Keratinocyte (primary cell): ENCODE data around the gene TEKT3. TPM values are rescaled to one million over a fixed set of nuclear protein-coding genes. Genes with fewer than 3 reads are reported as not detected.
A peak's percentile ranks its signal among the peaks of the same experiment; 100 is the strongest.

Experiments used
- DNase-seq: peaks from one replicate; pipeline ENCODE4 v3.0.0-alpha.2; 2011; ENCODE audit warnings: low read depth, missing footprints, low spot score
- FAIRE-seq: peaks from 2 replicates; lab custom pipeline; 2011; peaks lifted over from hg19 to GRCh38; lab: Jason Lieb, UNC
- H2AFZ ChIP-seq: 2 replicates; pipeline ENCODE4 v1.6.0; 2012; ENCODE audit warnings: low read length, control low read depth, inconsistent platforms; ENCODE audit not compliant: control insufficient read depth
- H3K27ac ChIP-seq: 2 replicates; pipeline ENCODE4 v1.5.1; 2011; ENCODE audit warnings: low read length; ENCODE audit not compliant: control insufficient read depth, insufficient read depth
- H3K27me3 ChIP-seq: 3 replicates; pipeline ENCODE4 v1.6.0; 2011; ENCODE audit warnings: low read length; ENCODE audit not compliant: control insufficient read depth, insufficient read depth; ENCODE audit errors: extremely low read depth
- H3K36me3 ChIP-seq, 2 experiments: 2 replicates in 1 of 2; 3 replicates in 1 of 2; pipeline ENCODE4 v1.5.1; 2011; ENCODE audit warnings: low read length in 2 of 2, mild to moderate bottlenecking in 1 of 2; ENCODE audit not compliant: control insufficient read depth in 2 of 2, insufficient read depth in 2 of 2; ENCODE audit errors: extremely low read depth in 1 of 2
- H3K4me1 ChIP-seq: 3 replicates; pipeline ENCODE4 v1.5.1; 2011; ENCODE audit warnings: low read length; ENCODE audit not compliant: control insufficient read depth, insufficient read depth; ENCODE audit errors: extremely low read depth
- H3K4me2 ChIP-seq: 3 replicates; pipeline ENCODE4 v1.6.0; 2011; ENCODE audit warnings: low read depth, low read length; ENCODE audit not compliant: control insufficient read depth, insufficient read depth; ENCODE audit errors: extremely low read depth
- H3K4me3 ChIP-seq, 3 experiments: fragments of 200-600 bp in 1 of 3; sonication (generic) in 1 of 3; 2 replicates in 2 of 3; 3 replicates in 1 of 3; pipeline ENCODE4 v1.5.1; 2011 to 2016; ENCODE audit warnings: low read length in 3 of 3, mild to moderate bottlenecking in 3 of 3, control low read depth in 2 of 3, inconsistent platforms in 1 of 3, low read depth in 1 of 3, mixed read lengths in 1 of 3, mixed run types in 1 of 3, moderate library complexity in 1 of 3; ENCODE audit not compliant: control insufficient read depth in 2 of 3, insufficient read depth in 2 of 3; ENCODE audit errors: extremely low read depth in 1 of 3
- H3K79me2 ChIP-seq: 2 replicates; pipeline ENCODE4 v1.6.0; 2012; ENCODE audit warnings: low read length; ENCODE audit not compliant: control insufficient read depth, insufficient read depth
- H3K9ac ChIP-seq: 3 replicates; pipeline ENCODE4 v1.6.0; 2011; ENCODE audit warnings: low read length; ENCODE audit not compliant: control insufficient read depth, insufficient read depth; ENCODE audit errors: extremely low read depth
- H3K9me1 ChIP-seq: 3 replicates; pipeline ENCODE4 v1.6.0; 2011; ENCODE audit warnings: low read length; ENCODE audit not compliant: control insufficient read depth, insufficient read depth; ENCODE audit errors: extremely low read depth
- H3K9me3 ChIP-seq: 2 replicates; pipeline ENCODE4 v1.5.1; 2012; ENCODE audit warnings: low read depth, low read length; ENCODE audit not compliant: control insufficient read depth
- H4K20me1 ChIP-seq: 3 replicates; pipeline ENCODE4 v1.6.0; 2011; ENCODE audit warnings: low read length; ENCODE audit not compliant: control insufficient read depth, insufficient read depth; ENCODE audit errors: extremely low read depth
- CTCF ChIP-seq, 3 experiments: IDR thresholded peaks in 1 of 3; conservative IDR thresholded peaks in 1 of 3; optimal IDR thresholded peaks in 1 of 3; 2 replicates in 2 of 3; 3 replicates in 1 of 3; pipeline versions ENCODE3 to v1.5.1; 2011; ENCODE audit warnings: low read length in 3 of 3, mild to moderate bottlenecking in 3 of 3, moderate library complexity in 2 of 3, control low read depth in 1 of 3, inconsistent platforms in 1 of 3; ENCODE audit not compliant: insufficient read depth in 2 of 3; ENCODE audit errors: extremely low read depth in 1 of 3
- EZH2 ChIP-seq: IDR thresholded peaks from one replicate; pipeline ENCODE4 v1.6.1; 2012; ENCODE audit warnings: inconsistent platforms, mild to moderate bottlenecking, low read length, moderate library complexity
- dilution Hi-C: fragments of 300-500 bp; cut with MboI; formaldehyde crosslinking; loops from one replicate; pipeline ENCODE4 v1.7.0; 2020; ENCODE audit warnings: low sequenced_read_pairs; ENCODE audit not compliant: extremely low pct_ligation_motif_present
- polyA plus RNA-seq, 5 experiments: library from polyadenylated mRNA; depleted of rRNA in 3 of 5; stranded (reverse) in 3 of 5; stranded (forward) in 1 of 5; unstranded in 1 of 5; fragments of >200 nt; gene quantifications; 1 replicate in 1 of 5; 2 replicates in 3 of 5; 3 replicates in 1 of 5; pipeline versions ENCODE4 v1.2.1 to v1.2.3, GENCODE V29; 2011 to 2012; ENCODE audit warnings: missing spikeins in 2 of 5, low read depth in 1 of 5, low replicate concordance in 1 of 5

TEKT3 gene
- polyA plus RNA-seq, 1 donor (not counting 4 experiments of a cell fraction or from before 2014, with no cell fraction given), result 0.16 TPM

GRCh38 chr17:15257258-15257788 lies 84.1 kb downstream of the TEKT3 start:
- Histone ChIP-seq H2AFZ (peak overlapping the region; percentile 37), H3K4me2 (peak overlapping the region; percentile 41), H4K20me1 (no peaks in the 10 kb centered on the region), H3K9me1 (no peaks in the 10 kb centered on the region), H3K4me3 (no peak overlapping the region), H3K27me3 (peaks cover 14% of the 10 kb centered on the region), H3K27ac (no peak overlapping the region), H3K79me2 (no peaks in the 10 kb centered on the region), H3K9ac (no peak overlapping the region), H3K4me1 (peaks cover 32% of the 10 kb centered on the region), H3K36me3 (no peaks in the 10 kb centered on the region), H3K9me3 (no peaks in the 10 kb centered on the region)
- peak; percentile 9 for FAIRE-seq
- peak; percentile 57 for DNase-seq
- dilution Hi-C loops, result no loop called here
- TF ChIP-seq CTCF (optimal IDR thresholded peaks at IDR 0.05 in 1 of 3, IDR thresholded peaks at IDR 0.05 in 1 of 3, conservative IDR thresholded peaks at IDR 0.05 in 1 of 3; ENCODE audit: extremely low read depth in 1 of 3, insufficient read depth in 2 of 3, low read length in 3 of 3) (peak; percentile 85 to 89 (median 87)), EZH2 (no peak)

GRCh38 chr17:15256689-15257088 lies 84.7 kb downstream of the TEKT3 start:
- FAIRE-seq (no peak), DNase-seq (no peak)
- Histone ChIP-seq H4K20me1 (no peaks in the 10 kb centered on the region), H3K9me3 (no peaks in the 10 kb centered on the region), H2AFZ (no peak overlapping the region), H3K27me3 (peaks cover 8% of the 10 kb centered on the region), H3K9me1 (no peaks in the 10 kb centered on the region), H3K27ac (no peak overlapping the region), H3K4me1 (peaks cover 29% of the 10 kb centered on the region), H3K79me2 (no peaks in the 10 kb centered on the region), H3K4me2 (no peak overlapping the region), H3K9ac (no peak overlapping the region), H3K4me3 (no peak overlapping the region), H3K36me3 (peaks cover 0 to 2% of the 10 kb centered on the region in 2 experiments)
- TF ChIP-seq EZH2, result no peak
- TF ChIP-seq CTCF (optimal IDR thresholded peaks at IDR 0.05 in 1 of 3, IDR thresholded peaks at IDR 0.05 in 1 of 3, conservative IDR thresholded peaks at IDR 0.05 in 1 of 3; ENCODE audit: extremely low read depth in 1 of 3, insufficient read depth in 2 of 3, low read length in 3 of 3), result no peak
- dilution Hi-C loops, result no loop called here
